ENCODE measurements around the gene RETREG1. TPM values are rescaled to one million over a fixed set of nuclear protein-coding genes. Genes with fewer than 3 reads are reported as not detected.

Gene RETREG1
- total and polyA plus RNA-seq, 2 experiments from 2014 or later, result 2.3 to 3.6 TPM

- TF ChIP-seq ETS1 (IDR thresholded peaks at IDR 0.05) (no peak), EZH2 (IDR thresholded peaks at IDR 0.05; ENCODE audit: low read depth, unreplicated experiment) (no peak), POLR2AphosphoS5 (IDR thresholded peaks at IDR 0.05; ENCODE audit: low read depth) (no peak), CREB1 (CRISPR knock-in tag; IDR thresholded peaks at IDR 0.05; ENCODE audit: low read depth) (no peak), EZH2phosphoT487 (IDR thresholded peaks at IDR 0.05; ENCODE audit: unreplicated experiment) (no peak)
- TF ChIP-seq, protein P1, sequence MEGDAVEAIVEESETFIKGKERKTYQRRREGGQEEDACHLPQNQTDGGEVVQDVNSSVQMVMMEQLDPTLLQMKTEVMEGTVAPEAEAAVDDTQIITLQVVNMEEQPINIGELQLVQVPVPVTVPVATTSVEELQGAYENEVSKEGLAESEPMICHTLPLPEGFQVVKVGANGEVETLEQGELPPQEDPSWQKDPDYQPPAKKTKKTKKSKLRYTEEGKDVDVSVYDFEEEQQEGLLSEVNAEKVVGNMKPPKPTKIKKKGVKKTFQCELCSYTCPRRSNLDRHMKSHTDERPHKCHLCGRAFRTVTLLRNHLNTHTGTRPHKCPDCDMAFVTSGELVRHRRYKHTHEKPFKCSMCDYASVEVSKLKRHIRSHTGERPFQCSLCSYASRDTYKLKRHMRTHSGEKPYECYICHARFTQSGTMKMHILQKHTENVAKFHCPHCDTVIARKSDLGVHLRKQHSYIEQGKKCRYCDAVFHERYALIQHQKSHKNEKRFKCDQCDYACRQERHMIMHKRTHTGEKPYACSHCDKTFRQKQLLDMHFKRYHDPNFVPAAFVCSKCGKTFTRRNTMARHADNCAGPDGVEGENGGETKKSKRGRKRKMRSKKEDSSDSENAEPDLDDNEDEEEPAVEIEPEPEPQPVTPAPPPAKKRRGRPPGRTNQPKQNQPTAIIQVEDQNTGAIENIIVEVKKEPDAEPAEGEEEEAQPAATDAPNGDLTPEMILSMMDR (conservative IDR thresholded peaks at IDR 0.05; ENCODE audit: low read depth in 2 of 2), result no peak
These were observed 55.1 kb downstream of the RETREG1 start (continued) for GRCh38 chr5:16561660-16562059.

GRCh38 chr5:16559702-16560101, 57.1 kb downstream of the RETREG1 start:
- no peaks in the 10 kb centered on the region for H4K20me1 ChIP-seq (replicated peaks; ENCODE audit: insufficient read depth)
- Mint-ChIP-seq H3K27ac (no peak overlapping the region), H3K4me3 (no peak overlapping the region), H3K36me3 (ENCODE audit: low read depth) (no peaks in the 10 kb centered on the region), H3K27me3 (ENCODE audit: insufficient read depth, low read depth, poor library complexity) (no peaks in the 10 kb centered on the region), H3K4me1 (peaks cover 14% of the 10 kb centered on the region), H3K9me3 (no peaks in the 10 kb centered on the region)
- ATAC-seq (no peak), DNase-seq (ENCODE audit: low spot score) (no peak)
- no peaks in the 10 kb centered on the region for H3F3A ChIP-seq (replicated peaks; ENCODE audit: low read depth)
- no peak overlapping the region for H2AFZ ChIP-seq
- no peaks in the 10 kb centered on the region for H3K36me3 ChIP-seq (ENCODE audit: insufficient read depth)
- no peaks in the 10 kb centered on the region for H3K9me2 ChIP-seq (ENCODE audit: insufficient read depth)
- no peaks in the 10 kb centered on the region for H3K79me2 ChIP-seq (replicated peaks; ENCODE audit: insufficient read depth)
- TF ChIP-seq ETS1 (IDR thresholded peaks at IDR 0.05), result no peak
- TF ChIP-seq ZNF114 (CRISPR knock-in tag; IDR thresholded peaks at IDR 0.05), result no peak
- no peak for TF ChIP-seq CREB1 (CRISPR knock-in tag; IDR thresholded peaks at IDR 0.05; ENCODE audit: low read depth)
- TF ChIP-seq NANOG (IDR thresholded peaks at IDR 0.05; ENCODE audit: borderline replicate concordance), result no peak
- no peak overlapping the region for H3K4me3 ChIP-seq
- no peak overlapping the region for H3K27ac ChIP-seq (ENCODE audit: low read depth)
- H3K4me2 ChIP-seq, result no peak overlapping the region
- H3K27me3 ChIP-seq (ENCODE audit: insufficient read depth), result no peaks in the 10 kb centered on the region
- H3K4me1 ChIP-seq (ENCODE audit: insufficient read depth), result peaks cover 12% of the 10 kb centered on the region; the same call in 1 of the 2 replicates

GRCh38 chr5:16558984-16559629, 57.7 kb downstream of the RETREG1 start:
- peaks cover 12% of the 10 kb centered on the region; the same call in 1 of the 2 replicates for H3K4me1 ChIP-seq (ENCODE audit: insufficient read depth)
- no peaks in the 10 kb centered on the region for H3K36me3 ChIP-seq (ENCODE audit: insufficient read depth)
- H3K4me1 Mint-ChIP-seq, result peaks cover 14% of the 10 kb centered on the region
- no peaks in the 10 kb centered on the region for H3K36me3 Mint-ChIP-seq (ENCODE audit: low read depth)
- no peaks in the 10 kb centered on the region for H3K27me3 ChIP-seq (ENCODE audit: insufficient read depth)
- DNase-seq (ENCODE audit: low spot score) (peak; percentile 57), ATAC-seq (peak; percentile 84)
- no peaks in the 10 kb centered on the region for H3K9me3 Mint-ChIP-seq
- peak overlapping the region; percentile 86 for H2AFZ ChIP-seq
- H3K79me2 ChIP-seq (replicated peaks; ENCODE audit: insufficient read depth), result no peaks in the 10 kb centered on the region
- H3F3A ChIP-seq (replicated peaks; ENCODE audit: low read depth), result no peaks in the 10 kb centered on the region
- no peaks in the 10 kb centered on the region for H3K27me3 Mint-ChIP-seq (ENCODE audit: insufficient read depth, low read depth, poor library complexity)
- no peaks in the 10 kb centered on the region for H3K9me2 ChIP-seq (ENCODE audit: insufficient read depth)
- no peak overlapping the region for H3K4me3 Mint-ChIP-seq
- no peak overlapping the region; the same call in 1 of the 2 replicates for H3K4me2 ChIP-seq
- no peak overlapping the region for H3K4me3 ChIP-seq
- no peak overlapping the region for H3K27ac Mint-ChIP-seq
- no peaks in the 10 kb centered on the region for H4K20me1 ChIP-seq (replicated peaks; ENCODE audit: insufficient read depth)
- H3K27ac ChIP-seq (ENCODE audit: low read depth), result no peak overlapping the region; the same call in 1 of the 2 replicates
- no peak for TF ChIP-seq ZNF114 (CRISPR knock-in tag; IDR thresholded peaks at IDR 0.05)
- TF ChIP-seq, protein P2, sequence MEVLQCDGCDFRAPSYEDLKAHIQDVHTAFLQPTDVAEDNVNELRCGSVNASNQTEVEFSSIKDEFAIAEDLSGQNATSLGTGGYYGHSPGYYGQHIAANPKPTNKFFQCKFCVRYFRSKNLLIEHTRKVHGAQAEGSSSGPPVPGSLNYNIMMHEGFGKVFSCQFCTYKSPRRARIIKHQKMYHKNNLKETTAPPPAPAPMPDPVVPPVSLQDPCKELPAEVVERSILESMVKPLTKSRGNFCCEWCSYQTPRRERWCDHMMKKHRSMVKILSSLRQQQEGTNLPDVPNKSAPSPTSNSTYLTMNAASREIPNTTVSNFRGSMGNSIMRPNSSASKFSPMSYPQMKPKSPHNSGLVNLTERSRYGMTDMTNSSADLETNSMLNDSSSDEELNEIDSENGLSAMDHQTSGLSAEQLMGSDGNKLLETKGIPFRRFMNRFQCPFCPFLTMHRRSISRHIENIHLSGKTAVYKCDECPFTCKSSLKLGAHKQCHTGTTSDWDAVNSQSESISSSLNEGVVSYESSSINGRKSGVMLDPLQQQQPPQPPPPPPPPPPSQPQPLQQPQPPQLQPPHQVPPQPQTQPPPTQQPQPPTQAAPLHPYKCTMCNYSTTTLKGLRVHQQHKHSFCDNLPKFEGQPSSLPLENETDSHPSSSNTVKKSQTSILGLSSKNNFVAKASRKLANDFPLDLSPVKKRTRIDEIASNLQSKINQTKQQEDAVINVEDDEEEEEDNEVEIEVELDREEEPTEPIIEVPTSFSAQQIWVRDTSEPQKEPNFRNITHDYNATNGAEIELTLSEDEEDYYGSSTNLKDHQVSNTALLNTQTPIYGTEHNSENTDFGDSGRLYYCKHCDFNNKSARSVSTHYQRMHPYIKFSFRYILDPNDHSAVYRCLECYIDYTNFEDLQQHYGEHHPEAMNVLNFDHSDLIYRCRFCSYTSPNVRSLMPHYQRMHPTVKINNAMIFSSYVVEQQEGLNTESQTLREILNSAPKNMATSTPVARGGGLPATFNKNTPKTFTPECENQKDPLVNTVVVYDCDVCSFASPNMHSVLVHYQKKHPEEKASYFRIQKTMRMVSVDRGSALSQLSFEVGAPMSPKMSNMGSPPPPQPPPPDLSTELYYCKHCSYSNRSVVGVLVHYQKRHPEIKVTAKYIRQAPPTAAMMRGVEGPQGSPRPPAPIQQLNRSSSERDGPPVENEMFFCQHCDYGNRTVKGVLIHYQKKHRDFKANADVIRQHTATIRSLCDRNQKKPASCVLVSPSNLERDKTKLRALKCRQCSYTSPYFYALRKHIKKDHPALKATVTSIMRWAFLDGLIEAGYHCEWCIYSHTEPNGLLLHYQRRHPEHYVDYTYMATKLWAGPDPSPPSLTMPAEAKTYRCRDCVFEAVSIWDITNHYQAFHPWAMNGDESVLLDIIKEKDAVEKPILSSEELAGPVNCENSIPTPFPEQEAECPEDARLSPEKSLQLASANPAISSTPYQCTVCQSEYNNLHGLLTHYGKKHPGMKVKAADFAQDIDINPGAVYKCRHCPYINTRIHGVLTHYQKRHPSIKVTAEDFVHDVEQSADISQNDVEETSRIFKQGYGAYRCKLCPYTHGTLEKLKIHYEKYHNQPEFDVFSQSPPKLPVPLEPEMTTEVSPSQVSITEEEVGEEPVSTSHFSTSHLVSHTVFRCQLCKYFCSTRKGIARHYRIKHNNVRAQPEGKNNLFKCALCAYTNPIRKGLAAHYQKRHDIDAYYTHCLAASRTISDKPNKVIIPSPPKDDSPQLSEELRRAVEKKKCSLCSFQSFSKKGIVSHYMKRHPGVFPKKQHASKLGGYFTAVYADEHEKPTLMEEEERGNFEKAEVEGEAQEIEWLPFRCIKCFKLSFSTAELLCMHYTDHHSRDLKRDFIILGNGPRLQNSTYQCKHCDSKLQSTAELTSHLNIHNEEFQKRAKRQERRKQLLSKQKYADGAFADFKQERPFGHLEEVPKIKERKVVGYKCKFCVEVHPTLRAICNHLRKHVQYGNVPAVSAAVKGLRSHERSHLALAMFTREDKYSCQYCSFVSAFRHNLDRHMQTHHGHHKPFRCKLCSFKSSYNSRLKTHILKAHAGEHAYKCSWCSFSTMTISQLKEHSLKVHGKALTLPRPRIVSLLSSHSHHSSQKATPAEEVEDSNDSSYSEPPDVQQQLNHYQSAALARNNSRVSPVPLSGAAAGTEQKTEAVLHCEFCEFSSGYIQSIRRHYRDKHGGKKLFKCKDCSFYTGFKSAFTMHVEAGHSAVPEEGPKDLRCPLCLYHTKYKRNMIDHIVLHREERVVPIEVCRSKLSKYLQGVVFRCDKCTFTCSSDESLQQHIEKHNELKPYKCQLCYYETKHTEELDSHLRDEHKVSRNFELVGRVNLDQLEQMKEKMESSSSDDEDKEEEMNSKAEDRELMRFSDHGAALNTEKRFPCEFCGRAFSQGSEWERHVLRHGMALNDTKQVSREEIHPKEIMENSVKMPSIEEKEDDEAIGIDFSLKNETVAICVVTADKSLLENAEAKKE (CRISPR knock-in tag; IDR thresholded peaks at IDR 0.05), result peak; percentile 60

All from GM23338 (cell line).